GM21528 (cell line): ENCODE data around the gene DLST.

Experiments used
- ATAC-seq: cut with Tn5 transposase; IDR thresholded peaks from one replicate; pipeline ENCODE4 v1.9.1; 2021; ENCODE audit warnings: mild to moderate bottlenecking, moderate library complexity; ENCODE audit not compliant: unreplicated experiment, low FRiP score

The DLST gene

GRCh38 chr14:74891870-74892269, 10.2 kb downstream of the DLST start:
- no peak for ATAC-seq

- ATAC-seq: no peak
Measured at GRCh38 chr14:74892745-74893144, 11.0 kb downstream of the DLST start.

GRCh38 chr14:74893614-74894091, 11.9 kb downstream of the DLST start:
- peak; percentile 45 for ATAC-seq

GRCh38 chr14:74896400-74896799, 14.7 kb downstream of the DLST start:
- ATAC-seq: no peak

GRCh38 chr14:74897642-74898041, 15.9 kb downstream of the DLST start:
- no peak for ATAC-seq

- ATAC-seq: no peak
Measured at GRCh38 chr14:74898083-74898482, 16.4 kb downstream of the DLST start.

- ATAC-seq: no peak
Measured at GRCh38 chr14:74898694-74899093, 17.0 kb downstream of the DLST start.

- ATAC-seq: no peak
Measured at GRCh38 chr14:74902941-74903705, 21.4 kb downstream of the DLST start.

GRCh38 chr14:74904635-74905503, 23.2 kb downstream of the DLST start:
- ATAC-seq: no peak

- ATAC-seq: no peak
Measured at GRCh38 chr14:74905595-74906142, 24.0 kb downstream of the DLST start.

GRCh38 chr14:74906925-74907521, 25.3 kb downstream of the DLST start:
- ATAC-seq: no peak

GRCh38 chr14:74907744-74908143, 26.0 kb downstream of the DLST start:
- ATAC-seq: no peak

GRCh38 chr14:74908861-74909341, 27.2 kb downstream of the DLST start:
- ATAC-seq: no peak

- ATAC-seq: no peak
Measured at GRCh38 chr14:74909501-74909900, 27.8 kb downstream of the DLST start.

- no peak for ATAC-seq
Measured at GRCh38 chr14:74909911-74910310, 28.2 kb downstream of the DLST start.

GRCh38 chr14:74910556-74910955, 28.8 kb downstream of the DLST start:
- no peak for ATAC-seq

- no peak for ATAC-seq
Measured at GRCh38 chr14:74911221-74911620, 29.5 kb downstream of the DLST start.

GRCh38 chr14:74911704-74912103, 30.0 kb downstream of the DLST start:
- ATAC-seq: no peak

- ATAC-seq: no peak
Measured at GRCh38 chr14:74912111-74912510, 30.4 kb downstream of the DLST start.

GRCh38 chr14:74912801-74913200, 31.1 kb downstream of the DLST start:
- ATAC-seq: no peak
